HEK293 (cell line): ENCODE results near the gene HOXB7.

ENCODE experiments used
- CTCF ChIA-PET: fragments of 350-600 bp; formaldehyde crosslinking; extraction: SDS; loops from one replicate; lab custom pipeline; 2021; ENCODE audit warnings: antibody characterized with exemption; lab: Yijun Ruan, JAX
- POLR2A ChIA-PET: fragments of 300-600 bp; formaldehyde crosslinking; extraction: SDS; loops from one replicate; lab custom pipeline; 2020; ENCODE audit warnings: antibody characterized with exemption, inconsistent platforms; lab: Yijun Ruan, JAX
- H3K27ac ChIP-seq: fragments of 200-500 bp; sonication (Bioruptor generic); 2 replicates; pipeline ENCODE4 v1.5.1; 2014; ENCODE audit warnings: low read depth, low read length, control low read depth, inconsistent platforms; ENCODE audit errors: extremely low read depth
- H3K36me3 ChIP-seq, 2 experiments: fragments of 200-500 bp in 1 of 2; sonication (Bioruptor generic) in 1 of 2; 1 replicate in 1 of 2; 2 replicates in 1 of 2; pipeline ENCODE4 v1.5.1; 2014 to 2017; ENCODE audit warnings: inconsistent platforms in 2 of 2, low read length in 2 of 2; ENCODE audit not compliant: control insufficient read depth in 2 of 2, insufficient read depth in 1 of 2
- H3K4me1 ChIP-seq: fragments of 200-500 bp; sonication (Bioruptor generic); 2 replicates; pipeline ENCODE4 v1.5.1; 2014; ENCODE audit warnings: mild to moderate bottlenecking, low read length, inconsistent platforms; ENCODE audit not compliant: control insufficient read depth, insufficient read depth
- H3K4me3 ChIP-seq: 2 replicates; pipeline ENCODE4 v1.5.1; 2011; ENCODE audit warnings: low read depth, mild to moderate bottlenecking, control low read depth, low read length, moderate library complexity
- H3K9me3 ChIP-seq: fragments of 200-500 bp; sonication (Bioruptor generic); 2 replicates; pipeline ENCODE4 v1.5.1; 2014; ENCODE audit warnings: low read depth, low read length, inconsistent platforms; ENCODE audit not compliant: control insufficient read depth, insufficient read depth
- HOXA7 ChIP-seq: sonication (generic); formaldehyde crosslinking; IDR thresholded peaks from 2 replicates; pipeline ENCODE4 v1.8.1; 2022; ENCODE audit warnings: missing genetic modification reagents, borderline replicate concordance
- KLF10 ChIP-seq: fragments of 450-650 bp; IDR thresholded peaks from 2 replicates; pipeline ENCODE4 v1.5.1; 2018; ENCODE audit warnings: missing biosample characterization, mild to moderate bottlenecking, missing genetic modification characterization
- PATZ1 ChIP-seq: fragments of 450-650 bp; formaldehyde crosslinking; IDR thresholded peaks from 2 replicates; pipeline ENCODE4 v1.5.1; 2016; ENCODE audit warnings: missing biosample characterization, missing genetic modification characterization
- PBX3 ChIP-seq: sonication (generic); formaldehyde crosslinking; IDR thresholded peaks from 2 replicates; pipeline ENCODE4 v1.8.1; 2022; ENCODE audit warnings: mild to moderate bottlenecking, moderate library complexity, missing genetic modification reagents
- SCRT2 ChIP-seq: fragments of 450-650 bp; formaldehyde crosslinking; IDR thresholded peaks from 2 replicates; pipeline ENCODE4 v1.5.1; 2016; ENCODE audit warnings: missing biosample characterization, missing genetic modification characterization
- SP2 ChIP-seq: fragments of 450-650 bp; formaldehyde crosslinking; IDR thresholded peaks from 2 replicates; pipeline ENCODE4 v1.5.1; 2016; ENCODE audit warnings: missing biosample characterization, missing genetic modification characterization
- ZBTB1 ChIP-seq: fragments of 450-650 bp; formaldehyde crosslinking; IDR thresholded peaks from 2 replicates; pipeline ENCODE4 v1.5.1; 2016; ENCODE audit warnings: missing biosample characterization, missing genetic modification characterization
- ZBTB26 ChIP-seq: fragments of 450-650 bp; formaldehyde crosslinking; optimal IDR thresholded peaks from 2 replicates; pipeline ENCODE3; 2016; ENCODE audit warnings: missing biosample characterization, mild to moderate bottlenecking, missing genetic modification characterization
- ZBTB44 ChIP-seq: fragments of 450-650 bp; IDR thresholded peaks from 2 replicates; pipeline ENCODE4 v1.5.1; 2018; ENCODE audit warnings: missing biosample characterization, mild to moderate bottlenecking, missing genetic modification characterization
- ZNF133 ChIP-seq: fragments of 450-650 bp; formaldehyde crosslinking; IDR thresholded peaks from 2 replicates; pipeline ENCODE4 v1.5.1; 2016; ENCODE audit warnings: missing biosample characterization, missing genetic modification characterization
- ZNF155 ChIP-seq: fragments of 450-650 bp; formaldehyde crosslinking; IDR thresholded peaks from 2 replicates; pipeline ENCODE4 v1.5.1; 2016; ENCODE audit warnings: missing biosample characterization, missing genetic modification characterization
- ZNF184 ChIP-seq: fragments of 450-650 bp; IDR thresholded peaks from 2 replicates; pipeline ENCODE4 v1.5.1; 2018; ENCODE audit warnings: missing biosample characterization, mild to moderate bottlenecking, missing genetic modification characterization
- ZNF19 ChIP-seq: fragments of 450-650 bp; formaldehyde crosslinking; IDR thresholded peaks from 2 replicates; pipeline ENCODE4; 2016; ENCODE audit warnings: missing biosample characterization, missing genetic modification characterization, low read depth
- ZNF202 ChIP-seq: fragments of 450-650 bp; formaldehyde crosslinking; IDR thresholded peaks from 2 replicates; pipeline ENCODE4 v1.5.1; 2016; ENCODE audit warnings: missing biosample characterization, missing genetic modification characterization, borderline replicate concordance
- ZNF223 ChIP-seq: fragments of 450-650 bp; formaldehyde crosslinking; IDR thresholded peaks from 2 replicates; pipeline ENCODE4 v1.5.1; 2016; ENCODE audit warnings: missing biosample characterization, missing genetic modification characterization
- ZNF366 ChIP-seq: fragments of 450-650 bp; formaldehyde crosslinking; conservative IDR thresholded peaks from 2 replicates; pipeline ENCODE4 v1.5.1; 2016; ENCODE audit warnings: missing biosample characterization, missing genetic modification characterization
- ZNF37A ChIP-seq: fragments of 450-650 bp; IDR thresholded peaks from 2 replicates; pipeline ENCODE4 v1.5.1; 2018; ENCODE audit warnings: missing biosample characterization, missing genetic modification characterization
- ZNF514 ChIP-seq: fragments of 450-650 bp; formaldehyde crosslinking; IDR thresholded peaks from 2 replicates; pipeline ENCODE4 v1.5.1; 2016; ENCODE audit warnings: missing biosample characterization, missing genetic modification characterization
- ZNF555 ChIP-seq: fragments of 450-650 bp; formaldehyde crosslinking; conservative IDR thresholded peaks from 2 replicates; pipeline ENCODE4 v1.5.1; 2017; ENCODE audit warnings: missing biosample characterization, mild to moderate bottlenecking, missing genetic modification characterization, inconsistent platforms
- ZNF558 ChIP-seq: fragments of 450-650 bp; formaldehyde crosslinking; IDR thresholded peaks from 2 replicates; pipeline ENCODE4 v1.5.1; 2016; ENCODE audit warnings: missing biosample characterization, missing genetic modification characterization
- ZNF585B ChIP-seq: fragments of 450-650 bp; formaldehyde crosslinking; IDR thresholded peaks from 2 replicates; pipeline ENCODE4 v1.5.1; 2016; ENCODE audit warnings: missing biosample characterization, missing genetic modification characterization
- ZNF626 ChIP-seq: fragments of 450-650 bp; sonication (Bioruptor Pico); formaldehyde crosslinking; IDR thresholded peaks from 2 replicates; pipeline ENCODE4 v1.5.1; 2018; ENCODE audit warnings: missing biosample characterization, missing genetic modification characterization, inconsistent platforms
- ZNF670 ChIP-seq: fragments of 450-650 bp; formaldehyde crosslinking; IDR thresholded peaks from 2 replicates; pipeline ENCODE4 v1.5.1; 2016; ENCODE audit warnings: missing biosample characterization, missing genetic modification characterization, low read depth
- ZNF677 ChIP-seq: fragments of 450-650 bp; IDR thresholded peaks from 2 replicates; pipeline ENCODE4 v1.5.0; 2018; ENCODE audit warnings: missing biosample characterization, mild to moderate bottlenecking, missing genetic modification characterization, moderate library complexity
- ZNF791 ChIP-seq: fragments of 450-650 bp; formaldehyde crosslinking; IDR thresholded peaks from 2 replicates; pipeline ENCODE4 v1.5.1; 2016; ENCODE audit warnings: missing biosample characterization, missing genetic modification characterization
- ZNF830 ChIP-seq: fragments of 450-650 bp; IDR thresholded peaks from 2 replicates; pipeline ENCODE4 v1.5.0; 2018; ENCODE audit warnings: missing biosample characterization, missing genetic modification characterization, low read depth, mild to moderate bottlenecking, moderate library complexity
- ZNF843 ChIP-seq: fragments of 450-650 bp; formaldehyde crosslinking; IDR thresholded peaks from 2 replicates; pipeline ENCODE4 v1.5.1; 2016; ENCODE audit warnings: missing biosample characterization, missing genetic modification characterization
- ZSCAN30 ChIP-seq: fragments of 450-650 bp; IDR thresholded peaks from 2 replicates; pipeline ENCODE4 v1.5.1; 2018; ENCODE audit warnings: missing biosample characterization, mild to moderate bottlenecking, missing genetic modification characterization, moderate library complexity
- TF ChIP-seq, protein P1 (sequence below): fragments of 450-650 bp; formaldehyde crosslinking; IDR thresholded peaks from 2 replicates; pipeline ENCODE4 v1.5.1; 2017; ENCODE audit warnings: missing biosample characterization, missing genetic modification characterization

HOXB7 gene

GRCh38 chr17:48575673-48576478, 34.9 kb downstream of the HOXB7 start (continued):
- 0 out of 2 replicates have a peak, but pooled peaks have one; percentile 23 for TF ChIP-seq PATZ1 (tag by site-specific recombination)
- TF ChIP-seq ZNF366 (tag by site-specific recombination) = no peak; the same call in none of the 2 replicates

DNA sequence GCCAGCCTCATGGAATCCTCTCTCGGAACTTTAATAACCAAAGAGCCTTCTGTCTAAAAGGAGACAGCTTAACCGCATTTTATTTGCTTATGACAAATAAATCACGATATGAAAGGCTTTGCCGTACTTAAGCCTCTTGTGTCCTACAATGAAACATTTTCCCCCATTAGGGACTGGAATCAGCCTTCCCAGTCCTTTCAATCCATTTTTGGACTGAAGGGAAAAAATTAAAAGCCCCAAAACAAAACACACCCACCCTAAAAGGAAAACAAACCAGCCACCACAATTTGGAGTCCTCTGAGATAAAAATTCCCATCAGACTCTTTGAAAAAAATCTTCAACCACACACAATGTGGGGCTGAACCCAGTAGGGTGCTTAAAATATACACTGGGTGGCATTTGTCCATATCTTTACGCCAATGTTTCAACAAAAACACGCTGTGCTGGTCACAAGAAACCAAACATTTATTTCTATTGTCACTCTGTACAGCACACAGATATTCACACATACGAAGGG, 35.7 kb downstream of the HOXB7 start:
- ChIA-PET POLR2A (interaction anchor here (1.3 to 4.1 kb wide), 2 partner anchors 31 to 34 kb away, joined by 5 to 14 read pairs; no protein-coding TSS in a partner anchor), CTCF (interaction anchor here (0.6 to 0.9 kb wide), 2 partner anchors 14 to 1629 kb away, joined by 3 to 5 read pairs; no protein-coding TSS in a partner anchor)
- Histone ChIP-seq H3K9me3 (no peaks in the 10 kb centered on the region), H3K36me3 (peaks cover 0 to 33% of the 10 kb centered on the region in 2 experiments; a peak in 2 of 3 replicates), H3K27ac (peak overlapping the region; percentile 93), H3K4me3 (no peak overlapping the region), H3K4me1 (peaks cover 82% of the 10 kb centered on the region)
- TF ChIP-seq PBX3 (CRISPR knock-in tag) = no peak
- no peak for TF ChIP-seq ZNF19
- no peak for TF ChIP-seq ZNF555
- TF ChIP-seq ZNF558 = 0 out of 2 replicates have a peak, but pooled peaks have one; percentile 10
- TF ChIP-seq ZNF830 (tag by site-specific recombination) = no peak
- no peak for TF ChIP-seq SCRT2 (tag by site-specific recombination)
- TF ChIP-seq, protein P1, sequence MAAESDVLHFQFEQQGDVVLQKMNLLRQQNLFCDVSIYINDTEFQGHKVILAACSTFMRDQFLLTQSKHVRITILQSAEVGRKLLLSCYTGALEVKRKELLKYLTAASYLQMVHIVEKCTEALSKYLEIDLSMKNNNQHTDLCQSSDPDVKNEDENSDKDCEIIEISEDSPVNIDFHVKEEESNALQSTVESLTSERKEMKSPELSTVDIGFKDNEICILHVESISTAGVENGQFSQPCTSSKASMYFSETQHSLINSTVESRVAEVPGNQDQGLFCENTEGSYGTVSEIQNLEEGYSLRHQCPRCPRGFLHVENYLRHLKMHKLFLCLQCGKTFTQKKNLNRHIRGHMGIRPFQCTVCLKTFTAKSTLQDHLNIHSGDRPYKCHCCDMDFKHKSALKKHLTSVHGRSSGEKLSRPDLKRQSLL (tag by site-specific recombination) = no peak
- TF ChIP-seq ZBTB26 (tag by site-specific recombination) = no peak
- no peak for TF ChIP-seq ZNF791 (tag by site-specific recombination)
- no peak; the same call in 1 of the 2 replicates for TF ChIP-seq ZBTB44
- no peak for TF ChIP-seq ZNF223 (tag by site-specific recombination)
- TF ChIP-seq ZNF514 (tag by site-specific recombination) = no peak
- TF ChIP-seq ZNF585B (tag by site-specific recombination) = no peak
- TF ChIP-seq ZNF843 (tag by site-specific recombination) = peak; percentile 93
- TF ChIP-seq KLF10 = peak; percentile 95
- TF ChIP-seq ZNF155 (tag by site-specific recombination) = no peak
- no peak for TF ChIP-seq ZNF184
- no peak for TF ChIP-seq ZNF670
- TF ChIP-seq ZBTB1 (tag by site-specific recombination) = 0 out of 2 replicates have a peak, but pooled peaks have one; percentile 15
- no peak for TF ChIP-seq HOXA7 (CRISPR knock-in tag)
- no peak for TF ChIP-seq SP2
- no peak for TF ChIP-seq ZNF202
- no peak for TF ChIP-seq ZNF37A (tag by site-specific recombination)
- no peak for TF ChIP-seq ZNF677 (tag by site-specific recombination)
- TF ChIP-seq ZNF626 = no peak
- TF ChIP-seq ZSCAN30 (tag by site-specific recombination) = peak; percentile 59; the same call in 1 of the 2 replicates
- TF ChIP-seq ZNF133 (tag by site-specific recombination) = no peak
